DMS153 (cell line): ENCODE data around the gene KRT8.
"Not testable (repeated sequence)": the region's sequence is repeated elsewhere in the genome, so short reads cannot be mapped to it uniquely, and the experiment has no call there.

Experiments used
- DNase-seq: peaks from one replicate; lab custom pipeline; 2025; lab: John Stamatoyannopoulos, UW

Gene KRT8

DNA sequence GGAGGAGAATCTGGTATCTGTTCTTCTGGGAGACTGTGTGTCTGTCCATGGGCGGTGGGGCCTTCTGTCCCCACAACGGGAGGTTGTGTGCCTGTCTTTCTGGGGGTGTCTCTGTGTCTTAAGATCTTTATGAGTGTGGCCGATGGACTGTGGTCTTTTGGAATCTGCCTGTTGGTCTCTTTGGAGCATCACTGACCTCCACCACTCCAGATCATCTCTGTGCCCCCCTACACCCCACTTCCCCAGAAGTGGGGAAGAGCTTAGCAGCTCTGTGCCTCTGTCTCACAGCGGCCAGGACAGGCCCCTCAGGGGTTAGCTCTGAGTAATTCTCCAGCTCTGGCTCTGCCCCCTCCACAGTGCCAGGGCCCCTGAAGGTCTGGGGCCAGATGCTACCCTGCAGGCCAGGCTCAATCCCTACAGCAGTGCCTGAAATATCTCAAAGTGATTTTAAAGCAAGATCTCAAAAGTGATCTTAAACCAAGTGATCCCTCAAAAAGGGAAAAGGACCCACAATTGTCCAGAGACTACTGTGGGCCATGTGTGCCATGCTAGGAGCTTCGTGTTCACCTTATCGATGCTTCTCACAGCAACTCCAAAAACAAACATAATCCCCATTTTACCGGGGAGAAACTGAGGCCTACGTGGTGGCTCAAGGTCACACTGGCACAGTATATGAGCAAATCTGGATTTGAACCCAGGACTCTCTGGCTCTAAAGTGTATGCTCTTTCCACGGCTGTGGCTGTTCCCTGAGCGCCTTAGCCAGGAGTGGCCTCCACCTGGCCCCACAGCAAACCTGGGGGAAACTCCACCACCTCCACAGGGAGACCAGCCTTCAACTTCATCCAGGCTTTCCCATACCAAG, 30.1 kb downstream of the KRT8 start:
- DNase-seq = no peak

DNA sequence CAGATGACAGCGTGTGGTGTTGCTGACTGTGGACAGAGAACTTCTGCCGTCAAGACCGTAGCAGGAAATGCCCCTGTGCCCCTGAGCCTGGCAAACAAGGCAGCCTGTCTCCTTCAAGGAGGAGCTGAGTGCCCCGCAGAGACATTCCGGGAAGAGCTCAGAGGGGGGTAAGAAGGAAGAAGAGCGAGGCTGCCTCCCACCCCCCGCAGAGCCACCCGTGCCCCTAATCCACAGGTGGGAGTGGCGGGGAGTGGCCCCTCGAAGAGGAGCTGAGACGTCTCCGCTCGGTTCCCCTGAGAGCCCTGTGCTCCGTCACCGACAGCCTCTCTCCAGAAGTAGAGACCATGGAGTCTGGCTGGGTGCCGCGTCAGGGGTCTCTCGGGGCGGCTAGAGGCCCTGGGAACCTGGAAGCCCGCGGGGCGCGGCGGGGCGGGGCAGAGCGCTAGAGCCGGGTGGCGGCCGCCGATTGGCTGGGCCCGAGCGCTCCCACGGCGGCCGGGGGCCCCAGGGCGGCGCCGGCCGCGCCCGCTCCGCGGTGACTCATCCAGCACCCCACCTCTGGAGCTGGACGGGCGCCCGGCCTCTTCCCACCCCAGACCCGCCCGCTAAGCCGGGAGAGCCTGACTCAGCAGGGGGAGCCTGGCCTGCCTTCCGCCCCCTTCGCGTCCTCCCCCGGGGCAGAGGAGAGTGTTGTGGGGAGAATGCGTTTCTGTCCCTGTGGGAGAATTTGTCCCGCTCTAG, 30.9 kb downstream of the KRT8 start:
- no peak for DNase-seq

DNA sequence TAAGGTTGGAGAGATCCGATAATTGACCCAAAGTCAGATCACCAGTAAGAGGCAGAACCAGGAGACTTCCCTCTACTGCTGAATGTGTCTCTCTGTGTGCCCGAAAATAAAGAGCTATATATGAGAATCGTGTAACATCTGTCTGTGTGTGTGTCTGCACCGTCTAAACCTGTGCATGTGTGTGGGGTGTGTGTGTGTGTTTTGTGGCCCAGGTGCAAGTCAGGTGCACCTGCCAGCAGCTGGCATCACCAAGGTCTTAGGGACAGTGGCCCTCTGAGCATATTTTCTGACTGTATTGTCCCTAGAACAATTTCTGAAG, 31.4 kb downstream of the KRT8 start:
- DNase-seq = no peak

DNA sequence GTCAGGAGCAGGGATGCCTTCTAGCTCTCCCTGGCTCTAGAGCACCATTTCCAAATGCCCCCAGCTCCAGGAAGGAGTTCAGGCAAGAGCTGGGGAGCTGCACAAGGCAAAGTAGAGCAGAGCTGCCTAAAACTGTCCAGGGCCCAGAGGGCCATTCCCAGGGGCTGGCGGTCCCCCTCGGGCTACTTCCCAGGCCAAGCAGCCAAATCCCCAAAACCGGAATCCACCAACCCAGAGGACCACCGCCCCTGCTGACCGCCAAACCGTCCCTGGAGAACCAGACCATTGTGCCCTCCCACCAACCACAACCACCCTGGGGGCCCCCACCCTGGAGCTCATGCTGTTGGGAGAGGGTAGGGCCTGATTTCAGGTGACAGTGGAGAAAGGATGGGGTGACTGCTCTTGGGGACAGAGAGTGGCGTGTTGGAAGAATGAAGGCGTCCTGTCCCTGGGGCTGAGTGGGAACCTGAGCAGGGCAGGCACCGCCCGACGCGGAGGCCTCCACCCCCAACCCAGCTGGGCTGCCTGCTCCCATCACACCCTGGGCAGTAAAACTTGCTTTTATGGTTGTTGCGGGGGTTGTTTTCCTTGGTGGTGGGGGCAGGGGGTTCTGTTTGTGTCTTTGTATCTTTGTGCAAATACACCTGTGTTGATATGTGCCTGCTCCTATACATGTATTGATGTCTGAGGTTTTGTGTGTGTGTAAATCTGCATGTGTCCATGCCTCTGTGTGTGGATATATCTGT, 32.1 kb downstream of the KRT8 start:
- DNase-seq = no peak

DNA sequence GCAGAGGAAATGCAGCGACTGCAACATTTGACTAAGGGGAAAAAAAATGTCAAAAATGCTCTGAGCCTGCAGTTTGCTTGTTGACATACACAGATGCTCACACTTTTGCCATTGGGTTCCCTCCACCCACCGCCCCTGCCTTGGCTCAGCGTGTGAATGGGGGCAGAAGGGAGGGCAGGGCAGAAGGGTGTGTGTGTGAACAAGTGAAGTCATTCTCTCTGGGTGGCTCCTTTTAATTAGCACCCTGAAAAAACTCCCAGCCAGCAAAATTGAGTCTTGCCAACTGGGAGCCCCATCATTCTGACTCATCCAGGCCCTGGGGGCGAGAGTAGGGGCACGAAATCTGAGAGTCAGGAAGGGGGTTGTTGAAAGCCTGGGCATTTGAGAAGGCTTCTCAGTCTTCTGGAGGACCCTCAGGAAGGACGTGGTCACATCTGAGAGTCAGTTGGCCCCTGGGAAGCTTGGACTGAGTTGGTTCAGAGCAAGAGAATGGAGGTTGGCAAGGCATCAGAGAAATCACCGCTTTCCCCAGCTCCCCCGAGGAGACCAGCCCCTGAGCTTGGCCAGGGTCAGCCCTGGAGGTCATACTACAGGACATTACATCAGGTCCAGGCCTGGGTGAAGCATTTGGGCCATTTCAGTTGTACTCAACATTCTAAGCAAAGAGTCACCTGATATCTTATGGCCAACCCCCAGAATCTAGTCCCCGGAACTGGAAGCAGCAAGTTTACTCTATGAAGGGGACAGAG, 33.4 kb downstream of the KRT8 start:
- no peak for DNase-seq

DNA sequence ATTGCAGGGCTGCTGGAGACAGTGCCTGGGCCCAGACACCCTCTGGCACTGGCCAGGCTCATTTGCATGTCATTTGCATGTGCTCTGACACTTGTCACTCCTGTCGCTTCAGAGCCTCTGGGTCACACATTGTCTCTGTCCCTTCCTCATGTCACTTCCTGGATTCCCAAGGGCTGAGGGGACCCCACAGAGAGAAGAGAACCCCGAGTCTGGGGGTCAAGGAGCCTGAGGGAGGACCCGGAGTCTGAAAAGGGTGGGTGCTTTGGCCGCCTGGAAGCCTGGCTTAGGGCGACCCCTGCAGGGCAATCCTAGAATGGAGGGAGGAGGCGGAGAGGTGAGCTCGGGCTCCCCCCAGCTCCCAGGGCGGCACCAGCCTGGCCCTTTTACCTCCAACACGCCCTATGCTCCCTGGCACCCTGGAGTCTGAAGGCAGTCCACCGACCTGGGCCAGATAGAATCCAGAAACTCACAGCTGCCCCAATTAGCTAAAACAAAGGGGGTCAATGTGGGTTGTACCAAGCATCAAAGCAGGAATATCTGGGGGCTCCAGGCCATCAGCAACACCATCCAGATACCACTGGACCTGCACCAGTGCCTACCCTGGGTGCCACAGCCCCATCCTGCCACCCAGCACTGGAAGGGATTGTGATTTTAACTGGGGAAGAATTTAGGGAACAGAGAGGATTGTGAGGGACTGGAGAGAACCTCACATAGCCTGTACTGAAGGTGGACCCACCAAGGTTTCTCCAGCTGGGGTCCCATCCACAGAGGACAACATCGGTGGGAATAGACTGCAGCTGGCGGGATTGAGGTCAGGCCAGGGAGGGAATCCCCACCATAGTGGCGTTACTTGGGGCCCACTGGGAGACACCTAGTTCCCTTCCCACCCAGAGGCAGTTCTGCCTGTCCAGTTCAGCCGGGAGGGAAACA, 34.2 kb downstream of the KRT8 start:
- DNase-seq = no peak

DNA sequence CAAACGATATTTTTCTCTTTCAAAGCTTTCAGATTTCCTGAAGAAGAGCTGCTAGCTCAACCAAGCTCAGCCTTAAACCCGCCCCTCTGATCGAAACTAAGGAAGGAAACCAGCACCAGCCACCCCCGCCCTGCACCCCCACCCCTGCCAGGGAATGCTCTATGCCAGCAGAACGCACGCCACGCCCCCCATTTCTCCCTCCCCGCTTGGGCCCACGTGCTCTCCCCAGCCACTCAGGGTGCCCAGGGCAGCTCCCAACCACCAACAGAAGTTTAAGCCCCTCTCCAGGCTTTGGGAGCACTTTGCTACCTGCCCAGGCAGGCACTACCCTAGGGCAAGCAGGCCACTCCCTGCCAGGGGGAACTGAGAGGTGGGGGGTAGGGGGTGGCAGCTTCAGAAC, 37.2 kb downstream of the KRT8 start:
- no peak for DNase-seq

DNA sequence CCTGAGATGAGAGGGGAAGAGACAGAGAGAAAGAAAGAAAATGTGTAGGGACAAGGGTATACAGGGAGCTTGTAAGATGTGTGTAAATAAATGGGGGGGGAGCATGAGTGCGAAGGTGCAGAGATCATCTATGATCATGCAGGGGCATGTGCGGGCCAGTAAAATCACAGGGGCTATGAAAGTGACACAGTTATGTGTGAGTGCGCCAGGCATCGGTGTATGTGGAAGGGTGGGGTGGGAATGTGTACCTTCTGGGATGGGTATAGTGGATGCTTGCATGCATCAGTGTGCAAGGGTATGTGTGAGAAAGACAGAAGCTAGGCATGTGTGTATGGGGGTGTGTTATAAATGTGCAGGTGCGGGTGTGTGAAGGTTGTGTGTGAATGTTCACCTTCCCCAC, 37.7 kb downstream of the KRT8 start:
- no peak for DNase-seq

DNA sequence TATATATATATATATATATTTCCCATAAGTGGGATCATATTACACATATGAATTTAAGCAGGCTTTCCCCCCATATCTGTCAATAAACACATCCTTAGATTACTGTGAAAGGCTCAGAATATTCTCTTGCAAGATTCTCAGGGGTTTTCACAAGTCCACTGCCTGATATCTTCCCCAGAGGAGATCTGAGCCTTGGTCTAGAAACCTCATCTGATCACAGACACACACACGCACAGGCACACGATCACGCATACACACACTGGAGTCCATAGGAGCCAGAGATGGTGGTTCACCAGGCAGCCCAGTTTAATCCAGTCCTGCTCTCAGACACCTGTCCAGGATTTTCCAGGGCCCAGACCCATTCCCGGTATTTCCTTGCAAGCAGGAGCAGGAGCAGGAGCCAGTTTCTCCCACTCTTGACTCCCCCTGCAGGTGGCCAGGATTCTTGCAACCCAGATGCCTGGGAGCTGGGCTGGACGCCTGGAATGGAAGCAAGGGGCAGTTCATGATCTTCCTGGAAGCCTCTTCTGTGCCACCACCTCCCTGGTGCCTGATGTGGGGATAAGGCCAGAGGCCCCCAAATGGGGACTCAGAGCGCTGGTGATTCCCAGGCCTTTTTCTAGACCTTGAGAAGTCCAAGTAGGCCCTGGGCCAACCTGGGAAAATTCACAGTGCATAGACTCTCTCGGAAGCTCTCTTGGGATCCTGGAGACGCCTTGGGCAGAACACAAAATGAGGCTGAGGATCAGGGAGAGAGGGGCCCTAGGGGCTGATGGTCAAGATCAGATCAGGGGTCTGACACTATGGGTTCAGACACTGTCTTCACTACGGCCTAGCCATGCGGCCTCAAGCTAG, 39.6 kb downstream of the KRT8 start:
- DNase-seq = peak; percentile 48

DNA sequence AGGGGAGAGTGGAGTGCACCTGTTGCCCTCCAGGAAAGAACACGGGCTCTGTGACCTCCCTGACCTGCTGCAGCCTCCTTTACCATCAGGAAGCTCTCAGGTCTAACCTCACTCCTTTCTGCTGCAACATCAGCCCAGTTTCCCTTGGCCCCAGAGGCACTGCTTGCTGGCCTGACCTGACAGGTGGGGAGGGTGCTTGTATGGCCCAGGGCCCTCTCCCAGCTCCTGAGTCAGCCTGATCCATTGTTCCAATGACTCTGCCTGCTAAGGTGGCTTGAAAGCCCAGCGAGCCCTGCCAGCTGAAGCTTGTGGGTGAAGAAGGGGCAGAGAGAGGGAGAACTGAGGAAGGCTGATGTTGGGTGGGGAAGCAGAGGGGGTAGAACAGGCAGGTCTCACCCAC, 42.9 kb downstream of the KRT8 start:
- DNase-seq = no peak

DNA sequence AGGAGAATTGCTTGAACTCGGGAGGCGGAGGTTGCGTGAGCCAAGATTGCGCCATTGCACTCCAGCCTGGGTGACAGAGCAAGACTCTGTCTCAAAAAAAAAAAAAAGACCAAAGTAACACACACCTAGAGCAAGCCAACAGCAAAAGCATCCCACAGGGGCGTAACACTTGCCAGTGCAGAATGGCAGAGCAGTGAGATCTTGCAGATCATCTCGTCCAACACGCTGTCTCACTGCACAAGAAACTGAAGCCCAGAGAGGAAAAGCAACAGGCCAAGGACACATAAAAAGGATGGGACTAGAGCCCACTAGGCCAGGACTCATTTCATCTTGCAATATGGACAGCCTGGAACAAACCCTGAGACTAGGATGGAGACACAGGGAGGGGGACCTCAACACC, 43.4 kb downstream of the KRT8 start:
- DNase-seq = no peak

DNA sequence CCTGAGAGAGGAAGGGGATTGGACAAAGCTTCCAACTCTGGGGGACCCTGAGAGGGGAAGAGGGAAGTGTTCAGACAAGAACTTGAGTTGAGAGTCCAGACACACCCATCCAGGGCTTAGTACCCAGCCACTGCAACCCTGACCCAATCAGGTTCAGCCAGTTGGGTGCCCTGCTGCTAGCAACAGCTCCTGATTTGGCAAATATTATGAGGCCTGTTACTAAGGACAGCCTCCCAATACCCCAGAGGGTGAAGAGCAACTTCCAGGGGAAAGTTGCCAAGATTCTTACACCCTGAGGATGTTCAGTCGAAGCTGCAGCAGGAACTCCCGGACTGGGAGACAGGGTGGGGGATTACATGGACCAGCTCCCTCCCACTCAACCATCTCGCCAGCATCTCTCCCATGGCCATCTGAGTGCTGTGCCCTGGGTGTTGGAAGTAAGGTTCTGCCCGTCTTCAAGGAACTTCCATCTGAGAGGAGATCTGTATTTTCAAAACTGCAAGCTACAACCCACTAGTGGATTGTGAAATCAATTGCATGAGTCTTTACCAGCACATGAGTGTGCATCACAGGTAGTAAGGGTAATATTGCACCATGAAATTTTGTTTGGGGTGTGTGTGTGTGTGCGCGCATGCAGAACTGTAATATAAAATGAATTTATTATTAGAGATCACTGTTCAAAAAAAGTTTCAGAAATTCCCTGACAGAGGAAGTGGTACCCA, 44.6 kb downstream of the KRT8 start:
- no peak for DNase-seq

DNA sequence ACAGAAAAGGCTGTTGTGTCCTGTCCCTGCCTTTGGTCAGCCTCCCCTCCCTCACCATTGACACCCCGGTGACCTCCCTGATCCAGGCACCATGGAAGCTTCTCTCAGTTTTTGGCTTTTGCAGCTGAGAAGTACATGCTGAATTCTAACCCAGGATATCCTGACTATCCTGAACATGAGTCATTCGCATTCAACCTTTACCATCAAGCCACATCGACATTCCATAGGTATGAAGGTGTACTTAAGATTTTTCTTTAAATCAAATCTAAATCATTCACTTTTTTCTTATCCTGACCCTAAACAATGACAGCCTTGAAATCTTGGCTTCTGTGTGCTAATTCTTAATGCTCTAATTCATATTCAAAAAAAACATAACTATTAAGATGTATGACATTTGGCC, 47.4 kb downstream of the KRT8 start:
- DNase-seq = no peak

DNA sequence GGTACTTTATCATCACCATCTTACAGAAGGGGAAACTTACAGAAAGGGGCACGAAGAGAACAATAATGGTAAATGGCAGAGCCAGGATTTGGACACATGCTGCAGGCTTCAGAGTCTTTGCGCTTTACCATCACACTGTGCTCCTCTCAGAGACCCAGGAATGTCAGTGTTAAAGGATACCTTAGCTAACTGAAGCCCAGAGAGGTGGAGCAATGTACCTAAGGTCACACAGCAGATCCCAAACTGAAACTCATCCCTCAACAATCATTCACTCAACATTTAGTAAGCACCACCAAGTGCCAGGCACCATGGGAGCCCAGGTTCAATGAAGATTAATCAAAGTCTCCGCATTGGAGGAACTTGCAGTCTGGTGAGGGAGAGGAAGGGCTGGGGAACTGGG, 48.1 kb downstream of the KRT8 start:
- no peak for DNase-seq

DNA sequence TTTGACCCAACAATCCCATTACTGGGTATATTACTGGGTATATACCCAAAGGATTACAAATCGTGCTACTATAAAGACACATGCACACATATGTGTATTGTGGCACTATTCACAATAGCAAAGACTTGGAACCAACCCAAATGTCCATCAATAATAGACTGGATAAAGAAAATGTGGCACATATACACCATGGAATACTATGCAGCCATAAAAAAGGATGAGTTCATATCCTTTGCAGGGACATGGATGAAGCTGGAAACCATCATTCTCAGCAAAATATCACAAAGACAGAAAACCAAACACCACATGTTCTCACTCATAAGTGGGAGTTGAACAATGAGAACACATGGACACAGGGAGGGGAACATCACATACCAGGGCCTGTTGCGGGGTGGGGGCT, 48.8 kb downstream of the KRT8 start:
- DNase-seq = not testable (repeated sequence)

DNA sequence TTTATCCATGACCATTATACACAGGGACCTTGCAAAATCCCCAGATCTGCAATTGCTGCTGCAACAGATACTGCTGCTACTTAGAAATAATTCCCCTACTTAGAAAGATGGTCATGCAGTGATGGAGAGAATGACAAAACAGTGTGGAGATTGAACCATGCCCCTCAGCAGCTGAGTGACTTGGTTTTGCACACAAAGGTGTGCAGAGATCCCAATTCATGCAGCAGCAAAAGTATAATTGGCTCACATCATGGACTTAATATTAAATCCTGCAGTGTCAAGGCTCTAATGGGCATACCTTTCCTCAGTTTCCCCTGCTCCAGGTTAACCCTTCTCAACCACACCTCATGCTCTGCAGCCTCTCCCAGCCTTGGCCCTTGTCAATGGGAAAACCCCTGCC, 53.1 kb downstream of the KRT8 start:
- no peak for DNase-seq

DNA sequence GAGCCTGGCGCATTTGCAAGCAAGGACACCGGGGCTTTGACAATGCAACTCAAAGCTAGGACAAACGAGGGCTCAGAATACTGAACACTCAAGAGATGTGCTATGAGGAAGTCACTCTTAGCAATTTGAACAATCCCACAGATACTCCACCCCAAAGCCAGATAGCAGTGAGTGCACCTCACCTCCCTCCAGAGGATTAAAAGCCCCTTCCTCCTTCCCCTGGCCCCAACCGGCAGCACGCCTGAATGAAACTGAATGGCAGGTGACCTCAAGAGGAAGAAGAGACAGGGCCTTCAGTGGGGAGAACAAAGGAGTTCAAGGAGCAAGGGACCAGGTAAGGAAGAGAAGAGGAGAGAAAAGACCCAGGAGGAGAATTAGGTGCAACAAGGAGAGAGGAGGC, 54.2 kb downstream of the KRT8 start:
- DNase-seq = no peak

DNA sequence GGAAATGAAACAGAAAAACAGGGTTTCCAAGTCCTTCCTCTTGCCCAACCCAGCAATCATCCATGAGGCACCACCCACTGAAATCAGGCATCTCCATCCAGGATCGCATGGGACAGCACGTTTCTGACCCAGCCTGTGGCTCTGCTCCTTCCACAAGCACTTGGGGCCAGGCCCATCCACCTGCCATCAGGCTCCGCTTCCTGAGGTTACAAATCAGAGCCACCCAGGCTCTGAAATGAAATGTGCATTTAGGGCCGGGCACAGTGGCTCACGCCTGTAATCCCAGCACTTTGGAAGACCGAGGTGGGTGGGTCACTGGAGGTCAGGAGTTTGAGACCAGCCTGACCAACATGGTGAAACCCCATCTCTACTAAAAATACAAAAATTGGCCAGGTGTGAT, 55.4 kb downstream of the KRT8 start:
- no peak for DNase-seq

DNA sequence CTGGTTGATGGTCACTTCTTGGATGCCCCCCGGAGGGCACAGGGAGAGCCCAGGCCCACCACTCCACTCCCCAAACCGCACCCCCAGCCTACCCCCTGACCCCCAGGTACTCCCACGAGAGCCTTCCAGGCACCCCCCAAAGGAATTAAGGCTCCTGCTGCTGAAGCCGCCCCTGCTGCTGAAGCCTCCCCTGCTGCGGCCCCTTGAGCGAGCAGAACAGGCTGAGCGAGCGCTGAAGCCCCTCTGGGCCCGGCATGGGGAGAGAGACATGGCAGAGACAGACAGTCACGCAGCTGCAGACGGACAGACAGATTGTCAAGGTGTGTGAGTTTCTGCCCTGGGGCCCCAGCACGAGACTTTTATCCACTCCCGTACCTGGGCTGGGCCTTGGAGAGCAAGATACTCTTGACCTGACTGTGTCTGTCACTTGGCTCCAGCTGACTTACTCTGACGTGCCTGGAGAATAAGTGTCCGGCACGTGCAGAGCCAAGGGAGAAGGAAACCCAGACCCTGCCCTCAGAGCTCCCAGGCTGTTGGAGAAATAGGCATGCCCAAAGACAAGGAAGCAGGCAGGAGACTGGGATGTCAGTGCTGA, 56.1 kb downstream of the KRT8 start, which contains the start of gene KRT78:
Gene KRT78 (minus strand): TSS at position 334 of the 595 bp plus-strand sequence. CDS start 64 bp downstream, at position 270.
- DNase-seq = no peak
